ENCODE data around the gene DNAI1. TPM values are rescaled to one million over a fixed set of nuclear protein-coding genes. Genes with fewer than 3 reads are reported as not detected.
"Not testable (repeated sequence)": the region's sequence is repeated elsewhere in the genome, so short reads cannot be mapped to it uniquely, and the experiment has no call there.

The DNAI1 gene
- polyA plus RNA-seq, 1 experiment: not detected

DNA sequence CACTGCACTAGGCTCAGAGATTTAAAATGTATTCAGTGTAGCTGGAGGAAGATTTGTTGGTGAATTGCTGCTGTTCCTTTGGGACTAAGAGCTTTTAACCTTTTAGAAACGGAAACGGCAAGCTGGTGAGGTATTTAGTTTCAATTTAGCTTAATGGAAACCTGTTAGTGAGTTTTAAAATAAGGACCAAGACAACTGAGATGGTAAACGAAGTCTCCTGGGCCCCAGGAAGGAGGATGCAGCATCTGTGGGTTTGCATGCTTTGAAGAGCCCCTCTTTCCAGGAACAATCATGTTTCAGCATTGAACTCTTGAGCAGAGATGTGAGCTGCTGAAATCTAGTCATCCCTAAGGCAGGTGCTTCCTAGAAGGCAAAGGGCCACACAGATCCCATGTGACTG, 16.5 kb downstream of the DNAI1 start:
- H3K27me3 ChIP-seq (ENCODE audit: control insufficient read depth, insufficient read depth, low read length): peaks cover 19% of the 10 kb centered on the region
- H3K4me3 ChIP-seq (ENCODE audit: low read depth, low read length): no peak overlapping the region
- ChIA-PET CTCF (no interaction called here), POLR2A (no interaction called here)
- TF ChIP-seq, protein P1, sequence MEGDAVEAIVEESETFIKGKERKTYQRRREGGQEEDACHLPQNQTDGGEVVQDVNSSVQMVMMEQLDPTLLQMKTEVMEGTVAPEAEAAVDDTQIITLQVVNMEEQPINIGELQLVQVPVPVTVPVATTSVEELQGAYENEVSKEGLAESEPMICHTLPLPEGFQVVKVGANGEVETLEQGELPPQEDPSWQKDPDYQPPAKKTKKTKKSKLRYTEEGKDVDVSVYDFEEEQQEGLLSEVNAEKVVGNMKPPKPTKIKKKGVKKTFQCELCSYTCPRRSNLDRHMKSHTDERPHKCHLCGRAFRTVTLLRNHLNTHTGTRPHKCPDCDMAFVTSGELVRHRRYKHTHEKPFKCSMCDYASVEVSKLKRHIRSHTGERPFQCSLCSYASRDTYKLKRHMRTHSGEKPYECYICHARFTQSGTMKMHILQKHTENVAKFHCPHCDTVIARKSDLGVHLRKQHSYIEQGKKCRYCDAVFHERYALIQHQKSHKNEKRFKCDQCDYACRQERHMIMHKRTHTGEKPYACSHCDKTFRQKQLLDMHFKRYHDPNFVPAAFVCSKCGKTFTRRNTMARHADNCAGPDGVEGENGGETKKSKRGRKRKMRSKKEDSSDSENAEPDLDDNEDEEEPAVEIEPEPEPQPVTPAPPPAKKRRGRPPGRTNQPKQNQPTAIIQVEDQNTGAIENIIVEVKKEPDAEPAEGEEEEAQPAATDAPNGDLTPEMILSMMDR (IDR thresholded peaks at IDR 0.05; ENCODE audit: insufficient read depth, low read depth, low read length): no peak
- H3K36me3 ChIP-seq (ENCODE audit: control insufficient read depth, insufficient read depth, low read length): no peaks in the 10 kb centered on the region
- no peak for DNase-seq (ENCODE audit: low read depth)

DNA sequence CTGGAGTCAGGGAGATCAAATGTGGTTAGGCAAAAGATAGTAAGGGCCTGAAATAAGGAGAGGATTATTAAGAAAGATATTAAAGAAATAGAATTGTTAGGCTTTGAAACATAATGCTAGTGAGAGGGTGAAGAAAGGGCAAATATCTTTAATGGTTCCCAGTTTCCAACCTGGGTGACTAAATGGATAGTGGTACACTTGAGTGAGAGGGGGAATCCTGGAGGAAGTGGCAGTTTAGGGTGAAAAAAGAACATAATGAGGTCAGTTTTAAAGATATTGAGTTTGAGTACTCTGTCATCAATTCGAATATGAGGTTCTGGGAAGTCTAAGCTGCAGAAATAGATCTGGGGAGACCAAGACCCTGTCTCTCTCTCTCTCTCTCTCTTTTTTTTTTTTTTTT, 18.9 kb downstream of the DNAI1 start:
- TF ChIP-seq, protein P1 (IDR thresholded peaks at IDR 0.05; ENCODE audit: insufficient read depth, low read depth, low read length): no peak
- no peak for DNase-seq (ENCODE audit: low read depth)
- Histone ChIP-seq H3K27me3 (ENCODE audit: control insufficient read depth, insufficient read depth, low read length) (peaks cover 14% of the 10 kb centered on the region), H3K4me3 (ENCODE audit: low read depth, low read length) (no peak overlapping the region), H3K36me3 (ENCODE audit: control insufficient read depth, insufficient read depth, low read length) (no peaks in the 10 kb centered on the region)
- ChIA-PET CTCF (interaction anchor here (1.1 to 2.6 kb wide), 2 partner anchors 12 to 19 kb away, joined by 4 to 6 read pairs; no protein-coding TSS in a partner anchor), POLR2A (interaction anchor here (0.7 kb wide), 1 partner anchor 876 kb away, joined by 9 read pairs; no protein-coding TSS in a partner anchor)

DNA sequence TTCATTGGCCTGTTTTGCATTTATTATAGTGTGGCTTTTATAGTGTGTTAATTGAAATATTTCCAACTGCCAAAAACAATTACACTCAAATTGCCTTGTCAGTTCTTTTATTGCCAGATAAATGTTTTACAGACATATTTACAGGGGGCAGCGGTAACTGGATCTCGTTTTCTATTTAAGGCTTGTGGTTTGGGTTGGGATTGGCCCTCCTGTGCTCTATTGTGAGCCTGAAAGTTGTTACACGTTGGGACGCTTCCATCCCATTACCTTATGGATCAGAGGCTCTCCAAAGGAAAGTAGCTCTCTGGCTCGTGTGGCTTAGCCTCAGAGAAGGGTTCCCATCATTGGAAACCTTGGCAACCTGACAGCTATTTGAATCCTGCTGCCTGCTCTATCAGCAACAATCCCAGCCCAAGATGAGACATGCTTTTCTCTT, 20.8 kb downstream of the DNAI1 start:
- Histone ChIP-seq H3K4me3 (ENCODE audit: low read depth, low read length) (no peak overlapping the region), H3K36me3 (ENCODE audit: control insufficient read depth, insufficient read depth, low read length) (no peaks in the 10 kb centered on the region), H3K27me3 (ENCODE audit: control insufficient read depth, insufficient read depth, low read length) (peaks cover 12% of the 10 kb centered on the region)
- ChIA-PET POLR2A (interaction anchor here (0.5 kb wide), 1 partner anchor 188 kb away, joined by 9 read pairs; no protein-coding TSS in a partner anchor), CTCF (interaction anchor here (0.6 to 2.6 kb wide), 3 partner anchors 17 to 69 kb away, joined by 3 to 6 read pairs (median 3); no protein-coding TSS in a partner anchor)
- DNase-seq (ENCODE audit: low read depth): no peak
- TF ChIP-seq, protein P1 (IDR thresholded peaks at IDR 0.05; ENCODE audit: insufficient read depth, low read depth, low read length): no peak

DNA sequence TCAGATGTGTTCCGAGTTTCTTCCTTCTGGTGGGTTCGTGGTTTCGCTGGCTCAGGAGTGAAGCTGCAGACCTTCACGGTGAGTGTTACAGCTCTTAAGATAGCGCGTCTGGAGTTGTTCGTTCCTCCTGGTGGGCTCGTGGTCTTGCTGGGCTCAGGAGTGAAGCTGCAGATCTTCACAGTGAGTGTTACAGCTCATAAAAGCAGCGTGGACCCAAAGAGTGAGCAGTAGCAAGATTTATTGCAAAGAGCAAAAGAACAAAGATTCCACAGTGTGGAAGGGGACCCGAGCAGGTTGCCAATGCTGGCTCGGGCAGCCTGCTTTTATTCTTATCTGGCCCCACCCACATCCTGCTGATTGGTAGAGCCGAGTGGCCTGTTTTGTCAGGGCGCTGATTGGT, 23.0 kb downstream of the DNAI1 start:
- DNase-seq (ENCODE audit: low read depth); POLR2A ChIA-PET; CTCF ChIA-PET: not testable (repeated sequence)

DNA sequence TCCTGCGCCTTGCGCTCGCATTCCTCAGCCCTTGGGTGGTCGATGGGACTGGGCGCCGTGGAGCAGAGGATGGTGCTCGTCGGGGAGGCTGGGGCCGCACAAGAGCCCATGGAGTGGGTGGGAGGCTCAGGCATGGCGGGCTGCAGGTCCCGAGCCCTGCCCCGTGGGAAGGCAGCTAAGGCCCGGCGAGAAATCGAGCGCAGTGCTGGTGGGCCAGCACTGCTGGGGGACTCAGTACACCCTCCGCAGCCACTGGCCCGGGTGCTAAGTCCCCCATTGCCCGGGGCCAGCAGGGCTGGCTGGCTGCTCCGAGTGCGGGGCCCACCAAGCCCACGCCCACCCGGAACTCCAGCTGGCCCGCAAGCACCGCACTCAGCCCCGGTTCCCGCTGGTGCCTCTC, 24.1 kb downstream of the DNAI1 start:
- H3K4me3 ChIP-seq (ENCODE audit: low read depth, low read length); POLR2A ChIA-PET; H3K27me3 ChIP-seq (ENCODE audit: control insufficient read depth, insufficient read depth, low read length); CTCF ChIA-PET; H3K36me3 ChIP-seq (ENCODE audit: control insufficient read depth, insufficient read depth, low read length); DNase-seq (ENCODE audit: low read depth): not testable (repeated sequence)

More for the DNA sequence above, 23.0 kb downstream of the DNAI1 start:
- not testable (repeated sequence) for H3K27me3 ChIP-seq (ENCODE audit: control insufficient read depth, insufficient read depth, low read length); H3K36me3 ChIP-seq (ENCODE audit: control insufficient read depth, insufficient read depth, low read length); H3K4me3 ChIP-seq (ENCODE audit: low read depth, low read length)

DNA sequence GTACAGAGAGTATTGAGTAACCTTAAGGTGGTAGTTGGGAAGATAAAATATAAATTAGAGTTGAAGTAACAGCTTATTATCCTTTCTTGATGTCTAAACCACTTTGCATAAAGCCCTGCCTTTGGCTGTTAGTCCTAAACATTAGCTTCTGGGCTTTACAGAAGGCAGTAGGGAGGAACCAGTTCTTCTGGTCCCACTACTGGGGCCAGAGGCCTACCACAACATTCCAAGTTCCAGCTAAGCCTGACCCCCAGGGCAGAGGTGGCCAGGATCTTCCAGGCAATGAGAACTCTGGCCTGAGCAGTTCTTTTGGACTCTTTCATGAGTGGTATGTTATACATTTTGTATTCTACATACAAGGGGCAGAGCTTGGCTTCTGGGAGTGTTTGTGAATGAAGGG, 26.1 kb downstream of the DNAI1 start:
- TF ChIP-seq, protein P1 (IDR thresholded peaks at IDR 0.05; ENCODE audit: insufficient read depth, low read depth, low read length): no peak
- CTCF ChIA-PET: interaction anchor here (0.8 to 1.9 kb wide), 5 partner anchors 38 to 81 kb away, joined by 3 to 4 read pairs (median 3); no protein-coding TSS in a partner anchor
- POLR2A ChIA-PET: no interaction called here
- H3K36me3 ChIP-seq (ENCODE audit: control insufficient read depth, insufficient read depth, low read length): no peaks in the 10 kb centered on the region
- peaks cover 1% of the 10 kb centered on the region; the same call in 1 of the 2 replicates for H3K27me3 ChIP-seq (ENCODE audit: control insufficient read depth, insufficient read depth, low read length)
- no peak overlapping the region for H3K4me3 ChIP-seq (ENCODE audit: low read depth, low read length)
- DNase-seq (ENCODE audit: low read depth): no peak
